ENCODE measurements around the gene ZBTB46. TPM values are rescaled to one million over a fixed set of nuclear protein-coding genes. Genes with fewer than 3 reads are reported as not detected.

Gene ZBTB46
- total and polyA plus RNA-seq, 9 donors = 14.2 to 20.9 (median 18.9) TPM

DNA sequence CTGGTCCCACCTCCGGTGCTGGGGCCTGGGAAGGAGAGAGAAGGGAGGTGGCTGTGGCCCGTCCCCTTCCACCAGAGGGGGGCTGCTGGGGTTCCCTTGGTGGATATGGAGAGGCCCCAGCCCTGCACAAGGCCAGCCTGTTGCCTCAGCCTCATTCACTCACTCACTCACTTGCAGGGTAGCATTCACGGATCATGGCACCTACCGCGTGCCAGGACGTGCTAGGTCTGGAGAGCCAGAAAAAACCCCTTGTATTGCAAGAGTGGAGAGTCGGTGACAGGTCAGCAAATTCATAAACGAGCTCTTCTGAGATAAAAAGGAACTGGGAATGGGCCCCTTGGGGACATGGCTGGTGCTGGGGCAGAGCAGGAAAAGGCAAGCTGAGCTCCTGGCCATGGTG lies 6.4 kb upstream of the ZBTB46 start:
- 51% methylated on average over 7 of the region's 8 CpGs for WGBS (ENCODE audit: insufficient coverage)

DNA sequence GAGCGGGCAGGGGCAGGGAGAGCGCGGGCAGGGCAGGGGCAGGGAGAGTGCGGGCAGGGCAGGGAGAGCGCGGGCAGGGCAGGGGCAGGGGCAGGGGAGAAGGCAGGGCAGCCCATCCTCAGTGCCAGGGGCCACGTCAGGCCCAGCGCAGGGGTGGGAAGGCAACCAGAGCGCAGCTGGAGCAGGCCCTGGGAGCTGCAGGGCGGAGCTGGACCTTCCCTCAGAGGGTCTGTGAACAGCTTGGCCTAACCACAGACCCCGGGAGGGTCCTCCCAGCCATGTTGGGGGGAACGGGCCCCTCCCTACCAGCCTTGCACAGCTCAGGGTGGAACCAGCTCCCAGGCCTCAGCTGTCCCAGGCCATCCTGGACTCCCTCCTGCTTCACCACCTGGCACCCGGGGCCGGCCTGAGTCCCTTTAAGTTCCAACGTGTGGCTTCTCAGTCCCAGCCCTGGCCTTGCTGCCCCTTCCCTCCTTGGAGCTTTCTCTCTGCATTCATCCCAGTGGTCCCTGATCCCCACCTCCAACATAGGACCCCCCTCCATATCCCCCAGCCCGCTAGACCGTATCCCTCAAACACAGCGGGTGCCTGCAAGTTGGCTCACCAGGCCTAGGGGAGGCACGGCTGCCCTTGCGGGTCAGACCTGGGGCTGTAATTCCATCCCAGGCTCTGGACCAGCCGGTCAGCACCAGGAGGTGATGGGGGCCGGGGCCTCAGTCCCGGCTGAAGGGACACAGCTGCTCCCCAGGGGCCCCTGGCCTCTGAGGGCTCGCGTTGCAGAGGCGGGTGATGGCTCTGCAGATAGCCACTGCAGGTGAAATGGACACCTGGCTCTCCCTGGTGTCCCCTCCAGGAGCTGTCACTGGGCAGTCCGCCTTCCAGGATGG lies 5.6 kb upstream of the ZBTB46 start:
- Histone ChIP-seq H3K4me1 (ENCODE audit: control insufficient read depth, insufficient read depth, low read length) (peaks cover 65% of the 10 kb centered on the region), H3K4me3 (ENCODE audit: low read length) (no peak overlapping the region), H3K9me3 (replicated peaks; ENCODE audit: control insufficient read depth, low read depth, low read length) (no peaks in the 10 kb centered on the region), H3K27me3 (ENCODE audit: control insufficient read depth, insufficient read depth, low read length) (no peaks in the 10 kb centered on the region), H3K27ac (ENCODE audit: low read length) (peak overlapping the region; percentile 93), H3K36me3 (ENCODE audit: control insufficient read depth, insufficient read depth, low read length) (no peaks in the 10 kb centered on the region)
- peak; percentile 82 for DNase-seq
- 64% methylated on average over 22 of the region's 27 CpGs for WGBS (ENCODE audit: insufficient coverage)

More for the DNA sequence above, 6.4 kb upstream of the ZBTB46 start:
- DNase-seq = no peak
- no peaks in the 10 kb centered on the region for H3K9me3 ChIP-seq (replicated peaks; ENCODE audit: control insufficient read depth, low read depth, low read length)
- H3K4me3 ChIP-seq (ENCODE audit: low read length) = no peak overlapping the region
- H3K36me3 ChIP-seq (ENCODE audit: control insufficient read depth, insufficient read depth, low read length) = no peaks in the 10 kb centered on the region
- H3K27ac ChIP-seq (ENCODE audit: low read length) = peak overlapping the region; percentile 93
- peaks cover 60% of the 10 kb centered on the region for H3K4me1 ChIP-seq (ENCODE audit: control insufficient read depth, insufficient read depth, low read length)
- no peaks in the 10 kb centered on the region for H3K27me3 ChIP-seq (ENCODE audit: control insufficient read depth, insufficient read depth, low read length)

DNA sequence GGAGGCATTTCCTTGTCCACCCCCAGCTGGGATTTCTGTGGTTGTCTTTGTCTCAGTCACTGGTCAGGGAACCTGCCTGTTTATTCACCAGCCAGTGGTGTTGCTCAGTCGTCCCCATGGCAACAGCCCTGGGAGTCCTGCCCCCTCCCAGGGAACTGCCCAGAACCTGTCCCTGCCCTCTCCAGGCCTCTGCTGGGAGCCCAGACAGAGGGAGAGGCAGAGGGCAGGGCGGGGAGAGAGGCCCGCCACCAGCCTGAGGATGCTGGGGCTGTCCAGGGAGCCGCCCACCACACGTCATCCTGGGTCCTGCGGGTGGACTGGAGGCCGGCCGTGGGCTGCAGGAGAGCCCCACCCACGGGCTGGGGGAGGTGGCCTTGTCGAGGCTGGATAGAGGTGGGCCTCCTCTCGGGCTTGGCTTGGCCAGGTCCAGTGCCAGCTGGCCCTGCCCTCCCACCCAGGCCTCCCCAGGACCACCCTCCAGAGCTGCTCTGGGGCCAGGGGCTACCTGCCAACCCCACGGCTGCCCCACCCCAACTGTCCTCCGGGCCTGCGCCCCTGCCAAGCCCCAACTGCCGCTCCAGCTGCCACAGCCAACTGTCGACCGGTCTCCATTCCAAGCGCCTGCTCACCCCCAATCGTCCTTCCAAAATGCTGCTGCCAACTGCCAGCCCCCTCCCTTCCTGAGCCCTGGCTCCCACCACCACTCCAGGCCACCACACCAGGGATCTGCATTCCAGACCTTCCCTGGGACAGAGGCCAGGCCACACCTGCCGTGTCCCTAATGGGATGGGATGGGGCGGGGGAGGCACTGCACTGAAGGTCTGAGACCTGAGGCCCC lies 4.2 kb upstream of the ZBTB46 start:
- DNase-seq = peak; percentile 97
- Histone ChIP-seq H3K27me3 (ENCODE audit: control insufficient read depth, insufficient read depth, low read length) (no peaks in the 10 kb centered on the region), H3K4me1 (ENCODE audit: control insufficient read depth, insufficient read depth, low read length) (peaks cover 65% of the 10 kb centered on the region), H3K36me3 (ENCODE audit: control insufficient read depth, insufficient read depth, low read length) (no peaks in the 10 kb centered on the region), H3K4me3 (ENCODE audit: low read length) (no peak overlapping the region), H3K27ac (ENCODE audit: low read length) (peak overlapping the region; percentile 98), H3K9me3 (replicated peaks; ENCODE audit: control insufficient read depth, low read depth, low read length) (no peaks in the 10 kb centered on the region)
- 17% methylated on average over 19 of the region's 21 CpGs for WGBS (ENCODE audit: insufficient coverage)

DNA sequence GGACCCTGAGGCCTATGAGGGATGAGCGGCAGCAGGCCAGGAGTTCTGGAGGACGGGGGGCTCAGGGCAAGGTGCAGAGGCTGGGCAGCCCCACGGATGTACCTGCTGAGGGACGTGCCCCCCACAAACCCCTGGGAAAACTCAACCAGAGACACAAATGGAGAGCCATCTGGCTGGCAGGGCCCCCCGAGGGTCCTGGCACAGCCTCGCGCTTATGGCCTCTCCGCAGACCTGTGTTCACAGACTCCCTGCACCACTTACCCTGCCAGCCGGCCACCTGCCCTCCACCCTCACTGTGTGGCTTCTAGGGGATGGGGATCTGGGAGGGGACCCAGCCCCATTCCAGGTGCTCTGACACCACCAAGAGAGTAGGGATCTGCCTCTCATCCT lies 3.4 kb upstream of the ZBTB46 start:
- 88% methylated on average over 4 of the region's 9 CpGs for WGBS (ENCODE audit: insufficient coverage)
- no peaks in the 10 kb centered on the region for H3K36me3 ChIP-seq (ENCODE audit: control insufficient read depth, insufficient read depth, low read length)
- H3K27me3 ChIP-seq (ENCODE audit: control insufficient read depth, insufficient read depth, low read length) = peaks cover 3% of the 10 kb centered on the region
- peak; percentile 38 for DNase-seq
- no peaks in the 10 kb centered on the region for H3K9me3 ChIP-seq (replicated peaks; ENCODE audit: control insufficient read depth, low read depth, low read length)
- H3K4me1 ChIP-seq (ENCODE audit: control insufficient read depth, insufficient read depth, low read length) = peaks cover 69% of the 10 kb centered on the region
- H3K4me3 ChIP-seq (ENCODE audit: low read length) = no peak overlapping the region
- H3K27ac ChIP-seq (ENCODE audit: low read length) = peak overlapping the region; percentile 98

DNA sequence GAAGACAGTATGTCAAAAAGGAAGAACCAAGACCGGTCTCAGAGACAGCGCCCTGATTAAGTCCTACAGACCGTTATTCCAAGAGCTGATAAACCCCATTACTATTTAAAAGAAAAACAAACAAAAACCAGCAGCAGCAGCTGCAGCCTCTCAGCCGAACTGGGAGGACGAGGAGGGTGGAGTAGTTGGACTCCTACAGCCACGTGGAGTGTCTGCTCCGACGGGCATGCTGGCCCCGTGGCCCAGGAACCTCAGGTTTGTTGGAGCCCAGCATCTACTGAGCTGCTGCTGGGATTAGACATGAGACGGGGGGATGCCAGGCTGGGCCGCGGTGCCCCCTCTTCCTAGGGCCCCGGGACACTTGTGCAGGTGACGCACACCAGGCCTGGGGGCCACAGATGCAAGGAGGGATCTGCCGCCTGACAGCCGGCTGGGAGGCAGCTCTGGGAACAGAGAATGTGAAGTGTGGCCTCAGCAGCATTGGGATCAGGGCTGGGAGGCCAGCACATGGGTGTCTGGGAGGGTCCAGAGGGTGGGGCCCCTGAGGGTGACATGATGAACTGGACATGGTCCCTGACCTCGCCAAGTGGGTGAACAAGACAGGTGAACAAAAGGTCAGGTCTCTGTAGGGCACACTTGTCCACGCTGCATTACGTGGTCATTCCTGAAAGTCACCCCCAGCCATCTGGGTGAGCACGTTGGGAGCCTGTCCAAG lies 2.9 kb upstream of the ZBTB46 start:
- Histone ChIP-seq H3K4me3 (ENCODE audit: low read length) (no peak overlapping the region), H3K27me3 (ENCODE audit: control insufficient read depth, insufficient read depth, low read length) (peaks cover 7% of the 10 kb centered on the region), H3K36me3 (ENCODE audit: control insufficient read depth, insufficient read depth, low read length) (no peaks in the 10 kb centered on the region), H3K4me1 (ENCODE audit: control insufficient read depth, insufficient read depth, low read length) (peaks cover 72% of the 10 kb centered on the region), H3K27ac (ENCODE audit: low read length) (peak overlapping the region; percentile 98), H3K9me3 (replicated peaks; ENCODE audit: control insufficient read depth, low read depth, low read length) (no peaks in the 10 kb centered on the region)
- DNase-seq = no peak
- 66% methylated on average over 15 of the region's 20 CpGs for WGBS (ENCODE audit: insufficient coverage)

DNA sequence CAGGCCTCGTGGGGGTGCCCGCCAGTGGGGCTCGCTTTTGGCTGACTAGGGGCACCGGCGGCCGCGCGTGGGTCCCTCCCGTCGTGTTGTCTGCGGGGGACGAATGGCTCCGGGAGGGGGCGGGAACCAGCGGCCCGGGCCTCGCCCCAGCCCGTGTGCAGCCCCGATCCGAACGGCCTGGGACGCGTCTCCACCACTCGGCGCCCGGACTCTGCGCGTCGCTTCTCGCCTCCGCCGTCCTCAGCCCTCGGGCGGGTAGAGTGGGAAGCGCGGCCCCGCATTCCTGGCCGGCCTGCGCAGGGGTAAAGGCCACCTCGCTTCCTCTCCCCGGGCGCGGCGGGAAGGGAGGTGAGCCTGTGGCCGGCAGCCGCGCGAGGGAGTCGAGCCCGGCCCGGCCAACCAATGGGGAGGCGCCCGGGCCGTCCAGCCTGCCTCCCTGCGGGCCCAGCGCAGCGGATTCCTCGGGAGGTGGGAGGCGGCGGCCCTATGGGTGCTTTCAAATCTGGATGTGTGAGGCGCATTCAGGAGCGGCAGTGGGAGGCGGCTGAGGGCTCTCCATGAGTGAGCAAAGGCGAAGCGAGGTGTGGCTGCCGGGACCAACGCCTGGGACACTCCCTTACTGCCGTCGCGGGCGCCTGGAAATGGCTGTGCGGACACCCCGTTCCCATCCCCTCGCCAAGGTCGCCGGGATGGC lies 1.1 kb upstream of the ZBTB46 start:
- Histone ChIP-seq H3K4me3 (ENCODE audit: low read length) (peak overlapping the region; percentile 43), H3K27me3 (ENCODE audit: control insufficient read depth, insufficient read depth, low read length) (peaks cover 9% of the 10 kb centered on the region), H3K9me3 (replicated peaks; ENCODE audit: control insufficient read depth, low read depth, low read length) (no peaks in the 10 kb centered on the region), H3K27ac (ENCODE audit: low read length) (peak overlapping the region; percentile 70), H3K4me1 (ENCODE audit: control insufficient read depth, insufficient read depth, low read length) (peaks cover 64% of the 10 kb centered on the region), H3K36me3 (ENCODE audit: control insufficient read depth, insufficient read depth, low read length) (no peaks in the 10 kb centered on the region)
- peak; percentile 48 for DNase-seq
- 11% methylated on average over 71 of the region's 76 CpGs for WGBS (ENCODE audit: insufficient coverage)

DNA sequence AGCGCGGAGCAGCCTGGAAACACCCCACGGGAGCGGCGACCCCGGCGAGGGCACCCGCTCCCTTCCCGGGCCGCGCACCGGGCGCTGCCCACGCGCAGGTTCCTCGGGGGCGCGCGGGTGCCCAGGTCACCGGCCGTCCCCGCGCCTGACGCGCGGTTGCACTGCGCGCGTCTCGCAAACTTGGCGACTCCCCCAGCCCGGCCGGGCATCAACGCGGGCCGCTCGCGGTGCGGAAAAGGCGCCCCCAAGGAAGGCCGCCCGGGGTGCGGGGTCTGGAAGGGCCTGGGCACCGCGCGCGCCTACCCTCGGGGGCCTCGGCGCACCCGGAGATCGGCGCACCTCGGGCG lies 555 bp upstream of the ZBTB46 start:
- Histone ChIP-seq H3K36me3 (ENCODE audit: control insufficient read depth, insufficient read depth, low read length) (no peaks in the 10 kb centered on the region), H3K9me3 (replicated peaks; ENCODE audit: control insufficient read depth, low read depth, low read length) (no peaks in the 10 kb centered on the region), H3K4me1 (ENCODE audit: control insufficient read depth, insufficient read depth, low read length) (peaks cover 59% of the 10 kb centered on the region), H3K4me3 (ENCODE audit: low read length) (peak overlapping the region; percentile 43), H3K27me3 (ENCODE audit: control insufficient read depth, insufficient read depth, low read length) (peaks cover 9% of the 10 kb centered on the region), H3K27ac (ENCODE audit: low read length) (no peak overlapping the region)
- under 1% methylated on average over 55 of the region's 55 CpGs for WGBS (ENCODE audit: insufficient coverage)
- peak; percentile 44 for DNase-seq

DNA sequence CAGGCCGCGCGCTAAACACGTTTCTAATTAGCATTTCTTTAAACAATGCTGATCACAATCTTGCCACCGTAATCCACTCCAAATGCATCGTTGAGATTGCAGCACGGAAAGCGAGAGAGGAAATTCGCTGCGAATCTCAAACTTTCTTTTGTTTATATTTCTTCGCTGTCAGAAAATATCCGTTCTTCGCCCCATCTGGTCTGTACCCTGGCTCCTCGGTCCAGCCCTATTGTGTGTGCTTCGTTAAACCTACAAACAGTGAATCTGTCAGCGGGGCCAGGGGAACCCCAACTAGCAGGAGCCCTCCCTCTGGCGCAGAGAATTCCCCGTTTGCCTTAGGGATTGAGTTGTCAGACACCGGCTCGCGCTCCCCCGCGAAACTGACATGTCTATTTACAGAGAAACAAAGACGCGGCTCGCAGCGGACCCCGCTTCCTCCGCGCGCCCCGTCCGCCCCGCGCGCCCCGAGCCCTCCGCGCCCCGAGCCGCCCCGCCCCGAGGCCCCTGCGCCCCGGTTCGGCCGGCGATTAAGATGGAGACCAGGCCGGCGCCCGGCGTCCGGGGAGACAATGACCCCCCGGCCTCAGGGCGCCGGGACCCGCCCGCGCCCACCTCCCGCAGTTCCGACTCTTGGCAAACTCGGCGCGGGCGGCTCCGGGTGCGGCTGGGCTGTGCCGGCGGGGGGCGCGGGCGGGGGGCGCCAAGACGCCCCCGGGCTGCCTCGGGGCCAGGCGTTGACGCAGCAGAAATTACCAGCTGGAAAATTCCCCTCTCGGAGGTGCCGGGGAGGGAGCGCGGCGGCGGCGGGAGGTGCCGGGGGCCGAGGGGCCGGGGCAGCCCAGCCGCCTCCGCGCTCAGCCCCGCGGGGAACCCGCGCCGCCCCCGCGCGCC lies 874 bp downstream of the ZBTB46 start:
- Histone ChIP-seq H3K9me3 (replicated peaks; ENCODE audit: control insufficient read depth, low read depth, low read length) (no peaks in the 10 kb centered on the region), H3K4me3 (ENCODE audit: low read length) (peak overlapping the region; percentile 62), H3K27me3 (ENCODE audit: control insufficient read depth, insufficient read depth, low read length) (peaks cover 9% of the 10 kb centered on the region), H3K27ac (ENCODE audit: low read length) (peak overlapping the region; percentile 37), H3K36me3 (ENCODE audit: control insufficient read depth, insufficient read depth, low read length) (peaks cover 3% of the 10 kb centered on the region), H3K4me1 (ENCODE audit: control insufficient read depth, insufficient read depth, low read length) (peaks cover 50% of the 10 kb centered on the region)
- DNase-seq = no peak
- WGBS (ENCODE audit: insufficient coverage) = under 1% methylated on average over 99 of the region's 99 CpGs

DNA sequence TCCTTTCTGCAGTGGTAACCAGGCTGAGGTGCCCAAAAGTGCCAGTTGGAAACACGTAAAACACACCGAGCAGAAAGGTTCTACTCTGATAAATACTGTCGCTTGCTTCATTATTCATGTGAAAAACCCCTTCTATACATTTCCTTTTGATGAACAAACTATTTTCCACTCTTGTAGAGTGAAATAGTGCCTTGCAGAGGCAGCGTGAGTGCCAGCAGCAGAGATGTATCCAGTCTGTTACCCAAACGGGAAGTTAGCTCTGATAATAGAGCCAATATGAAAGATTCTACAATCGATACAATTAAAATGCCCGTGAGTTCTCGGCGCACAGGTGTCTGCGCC lies 1.5 kb downstream of the ZBTB46 start:
- no peak for DNase-seq
- 26% methylated on average over 8 of the region's 10 CpGs for WGBS (ENCODE audit: insufficient coverage)
- Histone ChIP-seq H3K27me3 (ENCODE audit: control insufficient read depth, insufficient read depth, low read length) (peaks cover 9% of the 10 kb centered on the region), H3K9me3 (replicated peaks; ENCODE audit: control insufficient read depth, low read depth, low read length) (no peaks in the 10 kb centered on the region), H3K4me3 (ENCODE audit: low read length) (peak overlapping the region; percentile 62), H3K4me1 (ENCODE audit: control insufficient read depth, insufficient read depth, low read length) (peaks cover 44% of the 10 kb centered on the region), H3K36me3 (ENCODE audit: control insufficient read depth, insufficient read depth, low read length) (peaks cover 3% of the 10 kb centered on the region), H3K27ac (ENCODE audit: low read length) (peak overlapping the region; percentile 37)
